CD4-positive, alpha-beta T cell treated with Interleukin-6 at 100 ng/mL for 8 hours (primary cell): ENCODE data around the gene PET100.

ENCODE experiments used
- DNase-seq: peaks from one replicate; pipeline ENCODE4 v3.0.0-alpha.2; 2020; ENCODE audit warnings: mixed read lengths, low spot score

PET100 gene

GRCh38 chr19:7650148-7650547 lies 20.6 kb downstream of the PET100 start:
- no peak for DNase-seq

DNA sequence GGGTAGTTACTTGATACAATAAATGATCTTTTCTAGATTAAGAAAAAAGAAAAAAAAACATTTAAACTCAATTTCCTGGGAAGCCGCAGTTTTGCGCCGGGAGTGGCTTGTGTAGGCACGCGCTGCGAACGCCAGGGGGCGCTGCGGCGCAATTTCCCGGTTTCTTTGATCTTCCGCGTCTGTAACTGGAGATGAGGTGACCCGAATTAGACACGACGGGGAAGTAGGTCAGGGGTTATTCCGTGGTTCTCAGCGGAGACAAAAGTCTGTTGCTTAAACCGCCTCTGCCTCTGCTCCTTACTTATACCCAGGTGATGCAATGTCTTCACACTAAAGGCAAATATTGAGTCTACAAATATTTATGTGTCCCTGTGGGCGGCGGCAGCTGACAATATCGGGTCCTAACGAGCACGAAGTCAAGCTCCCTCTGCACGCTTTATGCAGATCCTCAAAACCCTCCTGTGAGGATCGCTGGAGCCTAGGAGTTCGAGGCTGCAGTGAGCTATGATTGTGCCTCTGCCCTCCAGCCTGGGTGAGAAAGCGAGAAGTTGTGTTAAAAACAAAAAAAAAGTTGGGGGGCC lies 22.6 kb downstream of the PET100 start:
- DNase-seq = peak; percentile 86

DNA sequence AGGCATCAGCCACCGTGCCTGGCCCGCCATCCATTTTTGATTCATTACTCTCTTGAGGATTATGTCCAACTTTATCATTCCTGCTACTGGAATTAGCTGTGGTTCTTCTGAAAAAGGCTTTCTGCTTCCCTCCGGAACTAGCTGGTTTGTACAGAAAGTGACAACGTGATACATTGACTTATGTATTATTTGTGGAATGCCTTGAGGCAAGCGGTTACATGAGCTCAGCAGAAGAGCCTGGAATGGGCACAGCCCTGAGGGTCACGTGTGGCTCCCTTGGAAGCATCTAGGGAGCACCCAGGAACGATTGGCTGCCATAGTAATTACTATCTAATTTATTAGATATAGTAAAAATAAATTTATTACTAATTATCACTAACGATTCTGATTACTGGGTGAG lies 24.8 kb downstream of the PET100 start:
- DNase-seq = no peak

- no peak for DNase-seq
These were observed 26.0 kb downstream of the PET100 start for GRCh38 chr19:7655581-7655980.

- DNase-seq = no peak
These were observed 27.6 kb downstream of the PET100 start for GRCh38 chr19:7657131-7657751.

GRCh38 chr19:7658219-7658686 lies 28.7 kb downstream of the PET100 start:
- DNase-seq = peak; percentile 57

- DNase-seq = no peak
These were observed 32.3 kb downstream of the PET100 start for GRCh38 chr19:7661744-7662538.

GRCh38 chr19:7662657-7663056 lies 33.1 kb downstream of the PET100 start:
- DNase-seq = no peak

- no peak for DNase-seq
These were observed 34.1 kb downstream of the PET100 start for GRCh38 chr19:7663706-7664105.

- DNase-seq = no peak
These were observed 35.5 kb downstream of the PET100 start for GRCh38 chr19:7665076-7665475.

DNA sequence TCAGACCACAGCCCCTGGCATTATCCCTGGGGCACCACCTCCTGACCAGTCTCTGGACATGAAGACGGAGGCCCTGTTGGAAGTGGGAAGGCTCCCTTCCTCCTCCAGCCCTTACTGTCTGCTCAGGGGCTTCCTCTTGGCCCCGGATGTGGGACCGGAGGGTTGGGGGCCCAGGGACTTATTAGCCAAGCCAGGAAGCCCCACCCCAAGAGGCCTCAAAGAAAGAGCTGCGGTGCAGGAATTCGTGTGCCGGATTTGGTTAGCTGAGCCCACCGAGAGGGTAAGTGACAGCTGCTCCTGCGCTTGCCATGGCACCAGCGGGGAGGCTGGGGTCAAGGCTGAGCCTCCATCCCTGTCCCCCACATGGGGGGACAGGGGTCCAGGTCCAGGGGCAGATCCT lies 39.2 kb downstream of the PET100 start, which contains the start of gene RETN:
Gene RETN (plus strand): TSS at position 208 of the 400 bp plus-strand sequence. CDS start 278 bp downstream, outside the sequence.
- no peak for DNase-seq

DNA sequence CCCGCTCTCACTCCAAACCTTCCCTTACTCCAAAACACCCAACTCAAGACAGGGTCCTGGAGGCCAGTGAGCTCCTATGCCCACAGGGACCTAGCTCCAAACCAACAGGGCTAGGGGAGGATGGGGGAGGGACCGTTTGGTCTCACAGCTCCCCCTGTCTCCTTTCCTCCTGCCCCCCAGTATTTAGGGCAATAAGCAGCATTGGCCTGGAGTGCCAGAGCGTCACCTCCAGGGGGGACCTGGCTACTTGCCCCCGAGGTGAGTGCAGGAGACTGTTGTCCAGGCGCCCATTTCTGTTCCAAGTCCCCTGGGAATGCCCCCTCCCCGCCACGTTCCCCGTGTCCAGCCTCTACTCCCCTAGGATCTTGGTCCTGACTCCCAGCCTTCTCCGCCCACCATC lies 40.0 kb downstream of the PET100 start:
- no peak for DNase-seq

DNA sequence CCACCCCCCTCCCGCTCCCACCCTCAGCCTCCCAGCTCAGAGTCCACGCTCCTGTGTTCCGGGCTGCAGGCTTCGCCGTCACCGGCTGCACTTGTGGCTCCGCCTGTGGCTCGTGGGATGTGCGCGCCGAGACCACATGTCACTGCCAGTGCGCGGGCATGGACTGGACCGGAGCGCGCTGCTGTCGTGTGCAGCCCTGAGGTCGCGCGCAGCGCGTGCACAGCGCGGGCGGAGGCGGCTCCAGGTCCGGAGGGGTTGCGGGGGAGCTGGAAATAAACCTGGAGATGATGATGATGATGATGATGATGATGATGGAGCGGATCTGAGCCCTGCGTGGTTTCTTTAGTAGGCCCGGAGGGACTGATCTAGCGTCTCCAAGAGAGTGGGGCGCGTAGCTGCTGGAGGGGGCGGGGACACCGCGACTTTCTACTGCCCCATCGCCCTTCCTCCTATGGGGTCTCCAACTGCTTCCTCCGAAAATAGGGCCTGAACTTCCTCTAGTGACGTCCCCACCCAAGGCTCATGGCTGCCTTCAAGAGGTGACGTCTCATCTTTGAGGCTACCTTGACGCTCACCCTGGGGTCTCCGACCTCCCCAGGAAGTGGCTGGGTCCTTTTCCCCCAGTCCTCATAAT lies 40.7 kb downstream of the PET100 start:
- no peak for DNase-seq

GRCh38 chr19:7670790-7671189 lies 41.2 kb downstream of the PET100 start:
- DNase-seq = no peak

GRCh38 chr19:7672522-7672921 lies 42.9 kb downstream of the PET100 start:
- no peak for DNase-seq

DNA sequence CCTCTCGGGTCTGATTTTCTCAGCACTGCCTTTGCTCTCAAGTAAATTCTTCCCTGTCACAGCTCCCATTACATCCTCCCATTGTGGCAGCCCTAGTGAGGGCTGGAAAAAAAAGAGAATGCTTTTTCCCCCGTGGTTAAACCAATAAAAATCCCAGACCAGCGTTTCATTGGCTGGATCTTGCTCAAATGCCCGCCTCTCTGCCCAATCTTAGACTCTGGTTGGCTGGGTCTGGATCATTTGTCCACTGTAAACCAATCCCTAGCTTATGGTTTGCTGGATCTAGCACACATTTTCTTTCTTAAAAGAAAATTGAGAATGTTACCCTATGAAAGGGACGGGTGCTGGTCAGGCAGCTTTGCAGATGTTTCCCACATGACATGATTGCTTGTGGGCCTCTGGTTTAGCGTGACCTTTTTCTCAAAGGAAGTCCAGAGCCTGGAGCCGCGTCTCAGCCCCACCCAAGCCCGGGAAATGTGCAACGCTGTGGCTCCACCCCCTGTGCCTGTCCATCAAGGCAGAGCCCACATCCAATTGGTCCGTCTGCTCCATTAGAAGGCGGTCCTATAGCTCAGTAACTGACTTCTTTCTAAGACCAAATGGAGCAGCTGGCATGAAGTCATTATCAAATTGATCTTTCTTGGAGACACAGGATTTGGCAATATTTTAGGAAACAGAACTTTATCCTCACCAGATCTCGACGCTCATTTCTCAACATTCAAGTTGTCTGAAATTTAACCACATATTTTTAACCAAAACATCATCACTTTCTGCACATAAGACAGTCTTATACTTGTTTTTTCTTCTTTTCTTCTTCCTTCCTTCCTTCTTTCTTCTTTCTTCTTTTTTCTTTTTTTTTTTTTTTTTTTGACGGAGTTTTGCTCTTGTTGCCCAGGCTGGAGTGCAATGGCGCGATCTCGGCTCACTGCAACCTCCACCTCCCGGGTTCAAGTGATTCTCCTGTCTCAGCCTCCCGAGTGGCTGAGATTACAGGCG lies 44.7 kb downstream of the PET100 start:
- DNase-seq = no peak

DNA sequence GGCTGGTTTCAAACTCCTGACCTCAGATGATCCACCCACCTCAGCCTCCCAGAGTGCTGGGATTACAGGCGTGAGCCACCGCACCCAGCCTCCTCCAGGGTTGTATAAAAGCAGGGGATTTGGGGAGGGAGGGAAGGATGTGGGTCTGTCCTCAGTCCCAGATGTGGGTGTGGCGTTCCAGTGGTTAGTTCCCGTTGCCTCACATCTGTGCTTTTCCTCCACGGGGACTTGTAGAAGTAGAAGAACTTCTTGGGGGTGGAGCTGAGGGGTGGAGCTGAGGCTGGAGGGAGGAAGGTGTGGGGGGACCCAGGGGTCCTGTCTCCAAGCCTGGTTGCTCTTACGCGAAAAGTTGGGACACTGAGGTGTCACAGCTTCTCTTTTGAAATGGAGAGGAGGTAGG lies 46.8 kb downstream of the PET100 start:
- no peak for DNase-seq

DNA sequence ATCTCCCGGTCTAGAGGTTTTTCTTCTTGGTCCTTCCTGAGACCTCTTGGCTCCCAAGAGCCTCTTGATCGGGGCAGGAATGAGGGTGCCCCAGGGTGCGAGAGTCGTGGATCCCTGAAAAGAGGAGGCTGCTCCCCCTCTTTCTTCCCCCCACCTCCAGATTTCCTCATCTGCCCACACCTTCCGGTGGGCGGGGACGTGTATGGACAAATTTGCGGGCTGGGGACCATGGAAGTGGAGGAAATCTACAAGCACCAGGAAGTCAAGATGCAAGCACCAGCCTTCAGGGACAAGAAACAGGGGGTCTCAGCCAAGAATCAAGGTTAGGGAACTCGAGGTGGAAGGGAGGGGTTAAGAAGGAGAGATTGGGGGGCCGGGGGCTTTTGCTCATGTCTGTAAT lies 47.3 kb downstream of the PET100 start, which contains the start of gene MCEMP1:
Gene MCEMP1 (plus strand): TSS at position 237 of the 400 bp plus-strand sequence. CDS start 31 bp downstream, at position 268.
- no peak for DNase-seq

- DNase-seq = no peak
These were observed 48.2 kb downstream of the PET100 start for GRCh38 chr19:7677669-7678311.

DNA sequence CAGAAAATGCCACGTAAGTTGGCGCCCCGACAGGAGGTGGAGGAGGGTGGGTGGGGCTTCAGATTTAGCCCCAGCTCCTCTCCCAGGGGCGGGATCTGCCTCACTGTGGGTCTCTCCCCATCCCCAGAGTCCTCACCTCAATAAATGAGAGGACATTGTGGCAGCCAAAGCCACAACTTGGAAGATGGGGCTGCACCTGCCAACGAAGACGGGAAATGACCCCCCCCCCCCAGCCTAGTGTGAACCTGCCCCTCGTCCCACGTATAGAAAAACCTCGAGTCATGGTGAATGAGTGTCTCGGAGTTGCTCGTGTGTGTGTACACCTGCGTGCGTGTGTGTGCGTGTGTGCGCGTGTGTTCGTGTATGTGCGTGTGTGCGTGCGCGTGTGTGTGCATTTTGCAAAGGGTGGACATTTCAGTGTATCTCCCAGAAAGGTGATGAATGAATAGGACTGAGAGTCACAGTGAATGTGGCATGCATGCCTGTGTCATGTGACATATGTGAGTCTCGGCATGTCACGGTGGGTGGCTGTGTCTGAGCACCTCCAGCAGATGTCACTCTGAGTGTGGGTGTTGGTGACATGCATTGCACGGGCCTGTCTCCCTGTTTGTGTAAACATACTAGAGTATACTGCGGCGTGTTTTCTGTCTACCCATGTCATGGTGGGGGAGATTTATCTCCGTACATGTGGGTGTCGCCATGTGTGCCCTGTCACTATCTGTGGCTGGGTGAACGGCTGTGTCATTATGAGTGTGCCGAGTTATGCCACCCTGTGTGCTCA lies 49.6 kb downstream of the PET100 start:
- peak; percentile 74 for DNase-seq
